ENCODE data around the gene MISFA.
A peak's percentile ranks its signal among the peaks of the same experiment; 100 is the strongest.
"Not testable (repeated sequence)": the region's sequence is repeated elsewhere in the genome, so short reads cannot be mapped to it uniquely, and the experiment has no call there.

Gene MISFA

GRCh38 chr11:18588297-18589252, 11.0 kb upstream of the MISFA start, which contains the start of gene UEVLD:
Gene UEVLD (minus strand): TSS chr11:18588734. CDS start chr11:18588654, 80 bp downstream.
- peak; percentile 96 for ATAC-seq
- TF ChIP-seq ZFP3 (CRISPR knock-in tag; IDR thresholded peaks at IDR 0.05) (0 out of 2 replicates have a peak, but pooled peaks have one; percentile 36), TSHZ2 (CRISPR knock-in tag; IDR thresholded peaks at IDR 0.05) (no peak), TCF4 (CRISPR knock-in tag; IDR thresholded peaks at IDR 0.05; ENCODE audit: borderline replicate concordance) (no peak), ESRRG (CRISPR knock-in tag; IDR thresholded peaks at IDR 0.05) (no peak), POU6F1 (CRISPR knock-in tag; IDR thresholded peaks at IDR 0.05; ENCODE audit: borderline replicate concordance, low read depth) (no peak), ISL1 (CRISPR knock-in tag; IDR thresholded peaks at IDR 0.05) (no peak), GLIS3 (CRISPR knock-in tag; IDR thresholded peaks at IDR 0.05) (no peak), TOX (CRISPR knock-in tag; IDR thresholded peaks at IDR 0.05; ENCODE audit: borderline replicate concordance) (no peak)

GRCh38 chr11:18590571-18590970, 9.0 kb upstream of the MISFA start:
- no peak for ATAC-seq
- TF ChIP-seq PATZ1 (CRISPR knock-in tag; IDR thresholded peaks at IDR 0.05; ENCODE audit: borderline replicate concordance) = no peak
- TF ChIP-seq SNAI2 (CRISPR knock-in tag; IDR thresholded peaks at IDR 0.05) = no peak
- no peak for TF ChIP-seq ISL1 (CRISPR knock-in tag; IDR thresholded peaks at IDR 0.05)
- TF ChIP-seq ARNTL (CRISPR knock-in tag; IDR thresholded peaks at IDR 0.05; ENCODE audit: borderline replicate concordance, low read depth) = no peak
- TF ChIP-seq CREB5 (CRISPR knock-in tag; IDR thresholded peaks at IDR 0.05; ENCODE audit: low read depth) = no peak
- no peak for TF ChIP-seq ZNF70 (CRISPR knock-in tag; IDR thresholded peaks at IDR 0.05)
- no peak for TF ChIP-seq ZC3H10 (CRISPR knock-in tag; IDR thresholded peaks at IDR 0.05)
- no peak for TF ChIP-seq ESRRG (CRISPR knock-in tag; IDR thresholded peaks at IDR 0.05)
- no peak for TF ChIP-seq CSRNP3 (CRISPR knock-in tag; IDR thresholded peaks at IDR 0.05)
- TF ChIP-seq OSR1 (CRISPR knock-in tag; IDR thresholded peaks at IDR 0.05) = no peak
- no peak for TF ChIP-seq CSDC2 (CRISPR knock-in tag; IDR thresholded peaks at IDR 0.05)

- ATAC-seq = not testable (repeated sequence)
Observed at GRCh38 chr11:18594088-18594487, 5.5 kb upstream of the MISFA start.
